ENCODE measurements around the gene ZNF444.

DNA sequence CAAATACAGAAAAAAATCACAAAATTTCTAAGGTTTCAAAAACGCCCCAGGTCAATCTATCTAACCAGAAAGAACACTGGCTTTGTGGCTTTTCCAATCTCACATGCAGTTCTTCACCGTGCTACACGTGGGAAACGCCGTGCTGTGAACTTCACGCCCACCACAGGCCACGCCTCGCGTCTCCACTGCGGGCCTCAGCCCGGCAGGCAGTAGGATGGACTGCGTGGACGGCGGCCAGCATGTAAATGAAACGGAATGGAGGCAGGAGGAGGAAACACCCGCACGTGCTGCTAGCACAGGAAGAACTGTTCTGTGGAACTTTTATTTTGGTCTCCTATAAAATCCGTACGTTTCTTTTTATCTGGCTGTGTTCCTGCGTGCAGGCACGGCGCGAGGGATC is 43.8 kb upstream of the ZNF444 start:
- TF ChIP-seq, protein P1, sequence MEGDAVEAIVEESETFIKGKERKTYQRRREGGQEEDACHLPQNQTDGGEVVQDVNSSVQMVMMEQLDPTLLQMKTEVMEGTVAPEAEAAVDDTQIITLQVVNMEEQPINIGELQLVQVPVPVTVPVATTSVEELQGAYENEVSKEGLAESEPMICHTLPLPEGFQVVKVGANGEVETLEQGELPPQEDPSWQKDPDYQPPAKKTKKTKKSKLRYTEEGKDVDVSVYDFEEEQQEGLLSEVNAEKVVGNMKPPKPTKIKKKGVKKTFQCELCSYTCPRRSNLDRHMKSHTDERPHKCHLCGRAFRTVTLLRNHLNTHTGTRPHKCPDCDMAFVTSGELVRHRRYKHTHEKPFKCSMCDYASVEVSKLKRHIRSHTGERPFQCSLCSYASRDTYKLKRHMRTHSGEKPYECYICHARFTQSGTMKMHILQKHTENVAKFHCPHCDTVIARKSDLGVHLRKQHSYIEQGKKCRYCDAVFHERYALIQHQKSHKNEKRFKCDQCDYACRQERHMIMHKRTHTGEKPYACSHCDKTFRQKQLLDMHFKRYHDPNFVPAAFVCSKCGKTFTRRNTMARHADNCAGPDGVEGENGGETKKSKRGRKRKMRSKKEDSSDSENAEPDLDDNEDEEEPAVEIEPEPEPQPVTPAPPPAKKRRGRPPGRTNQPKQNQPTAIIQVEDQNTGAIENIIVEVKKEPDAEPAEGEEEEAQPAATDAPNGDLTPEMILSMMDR (IDR thresholded peaks at IDR 0.05) = no peak
- TF ChIP-seq EP300 (IDR thresholded peaks at IDR 0.05) = no peak
- TF ChIP-seq POLR2A (IDR thresholded peaks at IDR 0.05) = no peak
